ENCODE measurements around the gene KIAA1671. TPM values are rescaled to one million over a fixed set of nuclear protein-coding genes. Genes with fewer than 3 reads are reported as not detected.

The KIAA1671 gene
- total RNA-seq, 4 donors from 2014 or later: 14.2 to 34.2 (median 22.6) TPM

- H3K9me3 ChIP-seq: no peaks in the 10 kb centered on the region
- no peak for DNase-seq (ENCODE audit: extremely low spot score)
- H3K4me3 ChIP-seq: no peak overlapping the region
- TF ChIP-seq CTCF (IDR thresholded peaks at IDR 0.05) (no peak), EP300 (IDR thresholded peaks at IDR 0.05) (no peak), POLR2AphosphoS5 (IDR thresholded peaks at IDR 0.05) (no peak), POLR2A (IDR thresholded peaks at IDR 0.05; ENCODE audit: low read depth) (no peak)
- H3K27ac ChIP-seq (replicated peaks in 1 of 4): peak overlapping the region; percentile 51 to 76 (median 63)
- WGBS: 94% methylated on average over 10 of the region's 10 CpGs
- intact Hi-C loops (cut with DNase I): no loop called here
- peaks cover 2 to 40% (median 36%) of the 10 kb centered on the region in 4 donors for H3K4me1 ChIP-seq
- H3K27me3 ChIP-seq: no peaks in the 10 kb centered on the region
- peaks cover 0 to 2% (median 0%) of the 10 kb centered on the region in 4 donors for H3K36me3 ChIP-seq
Observed at GRCh38 chr22:25165785-25166184, 213.3 kb downstream of the KIAA1671 start.

- H3K4me1 ChIP-seq: peaks cover 2 to 40% (median 36%) of the 10 kb centered on the region in 4 donors
- H3K27ac ChIP-seq (replicated peaks in 1 of 4): peak overlapping the region in 3 of 4 donors; percentile 51 to 76 (median 65)
- H3K4me3 ChIP-seq: no peak overlapping the region
- no peaks in the 10 kb centered on the region for H3K9me3 ChIP-seq
- H3K36me3 ChIP-seq: peaks cover 0 to 9% (median 0%) of the 10 kb centered on the region in 4 donors
- intact Hi-C loops (cut with DNase I): no loop called here
- TF ChIP-seq CTCF (IDR thresholded peaks at IDR 0.05) (no peak), POLR2AphosphoS5 (IDR thresholded peaks at IDR 0.05) (no peak), POLR2A (IDR thresholded peaks at IDR 0.05; ENCODE audit: low read depth) (no peak), EP300 (IDR thresholded peaks at IDR 0.05) (no peak)
- WGBS: 90% methylated on average over 6 of the region's 9 CpGs
- no peaks in the 10 kb centered on the region for H3K27me3 ChIP-seq
- no peak for DNase-seq (ENCODE audit: extremely low spot score)
Observed at GRCh38 chr22:25166266-25167040, 213.9 kb downstream of the KIAA1671 start.

GRCh38 chr22:25167082-25167481, 214.6 kb downstream of the KIAA1671 start:
- no peaks in the 10 kb centered on the region for H3K9me3 ChIP-seq
- no peak for DNase-seq (ENCODE audit: extremely low spot score)
- WGBS: 83% methylated on average over 7 of the region's 7 CpGs
- TF ChIP-seq CTCF (IDR thresholded peaks at IDR 0.05) (no peak), POLR2A (IDR thresholded peaks at IDR 0.05; ENCODE audit: low read depth) (no peak), EP300 (IDR thresholded peaks at IDR 0.05) (no peak), POLR2AphosphoS5 (IDR thresholded peaks at IDR 0.05) (no peak)
- peak overlapping the region in 2 of 4 donors; percentile 65 to 76 for H3K27ac ChIP-seq (replicated peaks in 1 of 4)
- no peak overlapping the region for H3K4me3 ChIP-seq
- H3K4me1 ChIP-seq: peaks cover 2 to 40% (median 36%) of the 10 kb centered on the region in 4 donors
- peaks cover 0 to 13% (median 0%) of the 10 kb centered on the region in 4 donors for H3K36me3 ChIP-seq
- intact Hi-C loops (cut with DNase I): no loop called here
- H3K27me3 ChIP-seq: no peaks in the 10 kb centered on the region

- H3K27me3 ChIP-seq: no peaks in the 10 kb centered on the region
- no peak for DNase-seq (ENCODE audit: extremely low spot score)
- no peak overlapping the region for H3K27ac ChIP-seq (replicated peaks in 1 of 4)
- TF ChIP-seq POLR2A (IDR thresholded peaks at IDR 0.05; ENCODE audit: low read depth): no peak
- TF ChIP-seq POLR2AphosphoS5 (IDR thresholded peaks at IDR 0.05): no peak
- no peak for TF ChIP-seq CTCF (IDR thresholded peaks at IDR 0.05)
- no peak for TF ChIP-seq EP300 (IDR thresholded peaks at IDR 0.05)
- no peaks in the 10 kb centered on the region for H3K9me3 ChIP-seq
- intact Hi-C loops (cut with DNase I): no loop called here
- peaks cover 2 to 40% (median 36%) of the 10 kb centered on the region in 4 donors for H3K4me1 ChIP-seq
- 92% methylated on average over 10 of the region's 14 CpGs for WGBS
- H3K4me3 ChIP-seq: no peak overlapping the region
- peaks cover 0 to 20% (median 0%) of the 10 kb centered on the region in 4 donors for H3K36me3 ChIP-seq
Observed at GRCh38 chr22:25167834-25168601, 215.5 kb downstream of the KIAA1671 start.

Data from esophagus muscularis mucosa (tissue), 4 donors.